ENCODE results near the gene HRH2. TPM values are rescaled to one million over a fixed set of nuclear protein-coding genes. Genes with fewer than 3 reads are reported as not detected.

The HRH2 gene
- total RNA-seq, 4 donors from 2014 or later = 0.13 to 3.5 (median 1.3) TPM

GRCh38 chr5:175655411-175655810, 2.5 kb upstream of the HRH2 start:
- DNase-seq (ENCODE audit: low spot score in 2 of 2) = no peak
- TF ChIP-seq POLR2A (IDR thresholded peaks at IDR 0.05) (no peak), CTCF (IDR thresholded peaks at IDR 0.05) (no peak)
- intact Hi-C loops (cut with DNase I; ENCODE audit: low total_unique reads) = no loop called here
- WGBS, 2 donors = 83 to 84% methylated on average over 2 of the region's 2 CpGs
- no peak overlapping the region for H3K4me3 ChIP-seq (ENCODE audit: low read depth, poor library complexity, severe bottlenecking)

GRCh38 chr5:175656966-175657365, 905 bp upstream of the HRH2 start:
- intact Hi-C loops (cut with DNase I; ENCODE audit: low total_unique reads) = no loop called here

GRCh38 chr5:175658299-175659145, 651 bp downstream of the HRH2 start:
- TF ChIP-seq CTCF (IDR thresholded peaks at IDR 0.05) = no peak
- no peak for TF ChIP-seq POLR2A (IDR thresholded peaks at IDR 0.05)
- WGBS, 2 donors = 23 to 37% methylated on average over 26 to 31 of the region's 41 CpGs
- peak overlapping the region; percentile 15 for H3K4me3 ChIP-seq (ENCODE audit: low read depth, poor library complexity, severe bottlenecking)
- intact Hi-C loops (cut with DNase I; ENCODE audit: low total_unique reads) = no loop called here
- DNase-seq (ENCODE audit: low spot score in 2 of 2) = peak in 1 of 2 donors; percentile 22

More at GRCh38 chr5:175656966-175657365, 905 bp upstream of the HRH2 start:
- TF ChIP-seq POLR2A (IDR thresholded peaks at IDR 0.05) (no peak), CTCF (IDR thresholded peaks at IDR 0.05) (no peak)
- no peak overlapping the region for H3K4me3 ChIP-seq (ENCODE audit: low read depth, poor library complexity, severe bottlenecking)
- DNase-seq (ENCODE audit: low spot score in 2 of 2) = no peak
- 66 to 69% methylated on average over 8 of the region's 8 CpGs for WGBS, 2 donors

- WGBS, 2 donors = 78 to 82% methylated on average over 13 of the region's 13 CpGs
- no peak overlapping the region for H3K4me3 ChIP-seq (ENCODE audit: low read depth, poor library complexity, severe bottlenecking)
- TF ChIP-seq POLR2A (IDR thresholded peaks at IDR 0.05) (no peak), CTCF (IDR thresholded peaks at IDR 0.05) (no peak)
- intact Hi-C loops (cut with DNase I; ENCODE audit: low total_unique reads) = no loop called here
- DNase-seq (ENCODE audit: low spot score in 2 of 2) = no peak
Measured at GRCh38 chr5:175659546-175660253, 1.8 kb downstream of the HRH2 start.

GRCh38 chr5:175663186-175664184, 5.6 kb downstream of the HRH2 start:
- 61 to 66% methylated on average over 16 of the region's 16 CpGs for WGBS, 2 donors
- intact Hi-C loops (cut with DNase I; ENCODE audit: low total_unique reads) = no loop called here
- no peak for TF ChIP-seq POLR2A (IDR thresholded peaks at IDR 0.05)
- no peak for TF ChIP-seq CTCF (IDR thresholded peaks at IDR 0.05)
- DNase-seq (ENCODE audit: low spot score in 2 of 2) = no peak
- H3K4me3 ChIP-seq (ENCODE audit: low read depth, poor library complexity, severe bottlenecking) = no peak overlapping the region

All from lower leg skin (tissue), 4 donors.